NCI-H82 treated with DMSO at 0.1 percent for 48 hours (cell line): ENCODE results near the gene HSP90AA1.
"Not testable (repeated sequence)": the region's sequence is repeated elsewhere in the genome, so short reads cannot be mapped to it uniquely, and the experiment has no call there.

Experiments used
- DNase-seq: peaks from one replicate; lab custom pipeline; 2025; ENCODE audit not compliant: unreplicated experiment; lab: John Stamatoyannopoulos, UW

Gene HSP90AA1

DNA sequence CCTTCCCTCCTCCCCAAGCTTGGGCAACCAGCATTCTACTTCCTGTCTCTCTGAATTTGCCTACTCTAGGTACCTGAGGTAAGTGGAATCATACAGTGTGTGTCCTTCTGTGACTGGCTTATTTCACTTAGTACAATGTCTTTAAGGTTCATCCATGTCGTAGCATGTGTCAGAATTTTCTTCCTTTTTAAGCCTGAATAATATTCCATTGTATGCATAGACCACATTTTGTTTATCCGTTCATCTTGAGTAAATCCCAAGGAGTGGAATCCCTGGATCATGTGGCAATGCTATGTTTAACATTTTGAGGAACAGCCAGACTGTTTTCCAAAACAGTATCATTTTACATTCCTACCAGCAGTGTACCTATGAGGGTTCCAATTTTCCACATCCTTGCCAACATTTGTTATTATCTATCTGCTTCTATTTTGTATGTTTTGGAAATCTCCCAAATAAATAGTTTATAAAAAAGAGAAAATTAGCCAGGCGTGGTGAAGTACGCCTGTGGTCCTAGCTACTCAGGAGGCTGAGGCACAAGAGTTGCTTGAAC, 12.4 kb downstream of the HSP90AA1 start:
- no peak for DNase-seq

DNA sequence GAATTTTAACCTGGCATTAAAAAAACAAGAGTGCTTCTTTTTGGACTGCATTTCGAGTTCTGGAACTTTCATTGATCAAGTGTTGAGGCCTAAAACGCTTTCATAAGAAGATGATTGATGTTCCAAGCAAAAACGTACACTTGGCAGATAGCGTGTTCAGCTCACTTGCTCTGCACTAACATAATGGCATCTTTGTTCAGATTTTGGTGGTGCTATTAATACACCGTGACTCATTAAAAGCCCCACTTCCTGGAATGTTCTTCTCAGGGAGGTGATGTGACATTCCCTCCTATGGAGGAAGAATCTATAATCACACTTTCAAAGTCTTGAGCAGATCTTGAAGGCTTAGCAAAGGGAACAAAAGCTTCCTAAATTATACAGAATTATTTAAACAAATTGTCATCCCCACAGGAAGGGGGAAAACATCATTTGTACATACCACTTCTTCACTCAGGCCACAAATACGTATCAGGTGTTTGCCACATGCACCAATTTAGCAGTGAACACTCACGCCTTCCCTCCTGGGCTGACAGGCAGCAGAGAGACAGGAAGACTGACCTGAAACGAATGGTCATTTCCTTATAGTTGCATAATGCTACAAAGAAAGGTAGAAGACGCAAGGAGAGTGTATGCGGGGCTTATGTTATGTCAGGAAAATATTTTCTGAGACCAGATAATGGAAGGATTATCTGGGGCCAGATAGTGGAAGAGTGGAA, 15.4 kb downstream of the HSP90AA1 start:
- DNase-seq = no peak

DNA sequence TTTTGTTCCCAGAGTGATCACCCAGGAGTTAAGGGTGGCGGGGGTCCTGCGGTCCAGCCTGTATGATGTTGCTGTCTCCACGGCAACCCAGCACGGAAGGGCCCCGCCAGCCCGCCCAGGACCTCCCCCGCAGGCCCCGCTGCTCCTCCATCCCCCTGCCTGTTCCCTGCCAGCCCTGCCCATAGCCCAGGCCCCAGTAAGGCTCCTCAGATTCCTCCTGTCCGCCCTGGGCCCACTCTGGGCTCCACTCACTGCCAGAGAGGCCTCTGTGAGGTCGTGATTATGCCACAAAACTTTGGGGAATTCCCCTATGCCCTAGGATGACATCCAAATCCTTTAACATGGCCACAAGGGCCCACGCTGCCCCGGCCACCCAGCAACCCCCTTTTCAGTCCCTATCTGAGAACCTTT, 20.8 kb downstream of the HSP90AA1 start:
- no peak for DNase-seq

DNA sequence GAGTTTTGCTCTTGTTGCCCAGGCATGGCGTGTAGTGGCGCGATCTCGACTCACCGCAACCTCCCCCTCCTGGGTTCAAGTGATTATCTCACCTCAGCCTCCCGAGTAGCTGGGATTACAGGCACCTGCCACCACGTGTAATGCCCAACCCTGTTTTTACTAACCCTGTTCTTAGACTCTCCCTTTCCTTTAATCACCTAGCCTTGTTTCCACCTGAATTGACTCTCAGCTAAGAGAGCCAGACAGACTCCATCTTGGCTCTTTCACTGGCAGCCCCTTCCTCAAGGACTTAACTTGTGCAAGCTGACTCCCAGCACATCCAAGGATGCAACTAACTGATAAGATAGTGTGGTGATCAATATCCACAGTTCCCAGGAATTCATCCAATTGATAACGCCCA, 22.3 kb downstream of the HSP90AA1 start:
- not testable (repeated sequence) for DNase-seq

DNA sequence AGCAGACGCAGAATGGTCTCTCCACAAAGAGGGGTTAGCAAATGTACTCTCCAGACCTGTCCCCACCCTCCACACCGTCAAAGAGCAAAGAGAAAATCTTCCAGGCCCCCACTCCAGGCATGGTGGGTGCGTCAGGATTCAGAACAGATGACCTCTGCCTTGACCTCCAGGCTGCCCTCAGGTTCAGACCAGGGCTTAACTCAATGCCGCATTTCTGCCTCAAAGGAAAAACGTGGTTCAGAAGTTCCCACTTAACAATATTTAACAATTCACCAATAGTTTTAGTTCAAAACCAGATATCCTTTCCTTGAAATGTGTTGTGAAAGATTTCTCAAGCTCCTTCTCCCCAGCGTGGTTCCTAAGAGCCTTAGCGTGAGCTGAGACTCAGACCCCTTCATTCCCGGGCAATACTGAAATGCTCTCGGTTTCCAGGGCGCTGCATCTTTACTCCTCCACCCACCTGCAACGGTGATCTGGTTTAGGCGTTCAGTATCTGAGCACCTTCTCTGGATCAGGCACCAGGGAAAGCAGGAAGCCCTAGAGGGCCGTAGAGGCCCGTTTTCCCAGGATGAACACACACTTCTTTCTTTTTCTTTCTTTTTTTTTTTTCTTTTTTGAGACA, 22.9 kb downstream of the HSP90AA1 start:
- DNase-seq = no peak

DNA sequence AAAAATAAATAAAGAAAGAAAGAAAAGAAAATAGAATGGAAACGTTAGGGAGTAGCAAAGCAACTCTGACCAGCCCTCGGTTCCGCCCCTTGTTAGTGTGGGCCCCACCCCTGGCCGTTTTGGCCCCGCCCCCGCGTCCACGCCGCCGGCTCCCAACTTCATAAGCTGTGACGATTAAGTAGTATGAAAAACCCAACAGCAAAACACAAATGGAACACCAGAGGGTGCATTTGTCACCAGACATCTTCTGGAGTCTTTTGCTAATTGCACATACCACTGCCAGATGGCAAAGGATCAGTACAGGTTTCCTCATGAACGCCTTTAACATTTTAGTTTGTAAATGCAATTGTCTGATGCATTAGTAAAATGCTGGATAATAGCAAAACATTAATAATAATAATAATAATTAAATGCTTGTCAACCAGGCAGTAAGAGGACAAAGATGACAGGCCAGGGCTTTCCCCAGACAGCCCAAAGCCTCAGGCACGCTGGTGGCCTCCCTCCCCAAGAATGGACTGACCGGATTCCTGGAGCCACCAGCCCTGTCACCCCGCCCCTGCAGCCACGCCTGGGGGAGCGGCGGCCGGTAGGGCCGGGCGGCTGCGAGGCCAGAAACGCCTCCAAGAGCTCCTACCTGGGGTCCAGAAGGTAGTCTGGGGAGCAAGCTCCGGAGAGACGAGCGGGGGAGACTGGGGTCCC, 23.6 kb downstream of the HSP90AA1 start:
- DNase-seq = peak; percentile 58

DNA sequence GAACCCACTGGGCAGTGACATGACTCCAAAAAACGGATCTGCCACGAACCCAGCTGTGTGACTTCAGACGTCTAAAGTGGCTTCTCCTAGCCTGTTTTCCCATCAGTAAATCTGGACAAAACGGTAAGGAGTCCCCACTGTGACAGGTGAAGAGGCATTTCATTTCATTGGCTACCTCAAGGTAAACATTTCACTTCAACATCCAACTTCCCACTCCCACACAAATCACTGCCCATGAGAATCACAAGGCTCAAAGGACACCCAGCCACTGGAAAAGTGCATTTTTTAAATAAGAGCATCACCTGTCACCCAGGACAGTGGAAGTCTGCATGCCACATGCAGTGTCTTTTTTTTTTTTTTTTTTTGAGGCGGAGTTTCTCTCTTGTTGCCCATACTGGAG, 27.9 kb downstream of the HSP90AA1 start:
- DNase-seq = no peak

DNA sequence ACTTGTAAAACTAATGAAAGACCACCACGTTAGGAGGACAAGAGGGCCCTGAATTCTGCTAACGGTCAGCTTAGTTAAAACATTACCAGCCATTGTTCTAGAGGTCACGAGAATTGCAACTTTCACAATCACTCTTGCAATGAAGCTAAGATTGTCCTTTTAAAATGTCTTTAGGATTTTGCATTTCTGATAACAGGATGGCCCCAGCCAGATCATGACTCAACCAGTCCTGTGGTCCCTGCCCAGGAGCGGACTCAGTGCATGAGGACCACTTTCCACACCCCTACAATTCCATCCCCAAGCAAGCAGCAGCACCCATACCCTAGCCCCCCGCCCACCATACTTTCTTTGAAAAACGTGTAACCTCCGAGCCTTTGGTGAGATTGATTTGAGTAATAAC, 28.7 kb downstream of the HSP90AA1 start:
- DNase-seq = no peak

DNA sequence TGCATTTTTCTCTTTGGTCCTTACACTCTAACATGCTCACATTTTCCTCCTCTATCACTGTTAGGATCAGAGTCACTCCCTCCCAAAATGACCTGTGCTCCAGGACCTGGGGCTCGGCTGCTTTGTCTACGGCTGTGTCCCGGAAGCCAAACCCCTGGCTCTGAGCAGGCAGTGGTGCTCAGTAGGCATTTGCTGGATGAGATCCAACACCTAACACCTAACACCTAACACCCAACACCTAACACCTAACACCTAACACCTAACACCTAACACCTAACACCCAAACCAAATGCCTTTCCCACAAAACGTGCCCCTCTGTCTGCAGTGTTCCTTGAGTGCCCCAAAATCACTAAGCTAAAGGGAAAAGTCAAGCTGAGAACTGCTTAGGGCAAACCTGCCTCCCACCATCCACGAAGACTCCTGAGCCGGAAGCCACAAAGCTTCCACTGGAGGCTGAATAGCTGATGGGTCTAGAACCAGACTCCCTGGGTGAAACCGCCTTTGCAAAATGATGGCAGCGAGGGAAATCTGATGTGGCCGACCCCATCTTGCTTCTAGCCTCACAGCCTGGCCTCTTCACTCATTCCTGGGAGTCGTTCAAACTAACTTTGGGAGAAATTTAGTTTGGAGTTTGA, 29.2 kb downstream of the HSP90AA1 start:
- no peak for DNase-seq

DNA sequence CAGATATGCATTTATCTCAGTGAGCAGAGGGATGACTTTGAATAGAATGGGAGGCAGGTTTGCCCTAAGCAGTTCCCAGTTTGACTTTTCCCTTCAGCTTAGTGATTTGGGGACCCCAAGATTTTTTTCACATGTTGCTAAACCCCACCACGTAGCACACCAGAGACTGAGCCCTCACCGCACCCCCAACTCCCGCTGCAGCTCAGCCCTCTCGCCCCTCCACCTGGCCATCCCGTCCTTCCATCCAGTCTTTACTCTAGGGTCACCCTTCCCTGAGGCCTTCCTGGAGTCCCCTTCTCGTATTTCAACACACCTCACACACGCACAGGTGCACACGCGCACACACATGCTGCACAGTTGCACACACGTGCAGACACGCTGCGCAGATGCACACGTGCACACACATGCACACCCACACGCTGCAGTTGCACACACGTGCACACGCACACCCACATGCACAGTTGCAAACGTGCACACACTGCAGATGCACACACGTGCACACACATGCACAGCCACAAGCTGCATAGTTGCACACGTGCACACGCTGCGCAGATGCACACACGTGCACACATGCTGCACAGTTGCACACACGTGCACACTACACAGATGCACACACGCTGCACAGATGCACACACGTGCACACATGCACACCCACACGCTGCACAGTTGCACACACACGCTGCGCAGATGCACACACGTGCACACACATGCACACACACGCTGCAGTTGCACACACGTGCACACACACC, 30.0 kb downstream of the HSP90AA1 start:
- no peak for DNase-seq

DNA sequence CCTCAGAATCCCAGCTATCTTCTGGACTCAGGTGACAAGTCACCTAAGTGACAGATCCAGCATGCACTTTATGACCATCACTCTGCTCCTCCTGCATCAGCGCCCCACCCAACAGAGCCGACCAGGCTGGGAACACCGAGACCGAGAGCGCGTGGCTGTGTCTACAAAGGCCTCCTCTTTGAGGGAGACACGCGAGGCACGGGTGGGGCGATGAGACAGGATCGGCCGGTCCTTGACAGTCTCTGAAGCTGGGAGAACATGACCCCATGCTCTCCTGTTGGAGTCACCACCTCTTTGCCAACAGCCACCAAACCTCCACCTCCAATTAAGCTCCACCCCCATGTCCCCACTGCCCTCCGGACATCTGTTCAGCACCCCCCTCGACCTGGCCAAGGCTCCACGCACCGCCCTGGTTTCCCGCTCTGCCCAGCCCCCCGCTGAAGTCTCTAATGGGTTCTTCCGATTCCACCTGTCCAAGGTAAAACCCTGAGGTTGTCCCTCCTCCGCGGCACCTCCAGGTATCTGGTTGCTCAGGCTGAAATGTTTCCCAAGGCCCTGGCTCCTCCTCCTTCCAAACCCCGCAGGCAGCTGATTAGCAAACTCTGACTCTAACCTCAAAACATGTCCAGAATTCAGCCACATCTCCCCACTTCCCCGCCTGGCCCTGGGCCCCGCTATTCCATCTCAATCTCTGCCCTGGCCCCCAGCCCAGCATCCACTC, 31.5 kb downstream of the HSP90AA1 start:
- DNase-seq = no peak

DNA sequence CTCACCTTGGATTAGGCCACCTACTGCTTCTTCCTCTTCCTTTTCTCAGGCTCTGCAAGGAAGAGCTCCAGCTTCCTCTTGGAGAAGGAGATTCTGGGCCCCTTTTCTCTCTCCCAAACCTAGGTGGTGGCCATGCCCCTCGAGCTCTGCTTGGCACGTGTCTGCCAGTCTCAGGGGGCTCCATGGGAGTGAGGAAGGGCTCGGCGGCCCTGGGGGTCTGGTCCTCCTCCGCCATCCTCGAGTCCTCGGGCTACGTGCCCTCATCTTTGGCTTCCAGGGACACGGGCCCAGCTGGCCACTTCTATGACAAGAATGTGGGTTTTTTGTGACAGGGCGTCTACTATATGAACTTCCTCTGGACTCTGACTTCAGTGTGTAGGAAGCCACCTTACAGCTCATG, 34.3 kb downstream of the HSP90AA1 start:
- DNase-seq = no peak

DNA sequence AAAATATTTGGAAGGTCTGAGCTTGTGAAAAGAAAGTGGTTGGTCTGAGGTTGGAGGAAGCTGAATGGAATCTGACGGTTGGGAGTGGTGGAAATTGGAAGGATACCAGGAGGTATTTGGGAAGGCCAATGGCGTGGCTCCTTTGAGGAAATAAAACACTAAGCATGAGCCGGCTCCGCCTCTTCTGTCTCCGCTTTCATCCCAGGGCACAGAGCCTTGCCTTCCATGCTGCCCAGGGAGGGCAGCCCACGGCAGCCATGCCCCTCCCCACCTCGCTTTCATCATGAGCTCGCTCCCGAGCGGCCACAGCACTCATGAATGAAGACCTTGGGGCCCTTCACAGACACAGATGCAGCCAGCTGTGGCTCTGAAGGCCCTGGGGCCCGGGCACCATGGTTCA, 36.2 kb downstream of the HSP90AA1 start:
- DNase-seq = no peak

DNA sequence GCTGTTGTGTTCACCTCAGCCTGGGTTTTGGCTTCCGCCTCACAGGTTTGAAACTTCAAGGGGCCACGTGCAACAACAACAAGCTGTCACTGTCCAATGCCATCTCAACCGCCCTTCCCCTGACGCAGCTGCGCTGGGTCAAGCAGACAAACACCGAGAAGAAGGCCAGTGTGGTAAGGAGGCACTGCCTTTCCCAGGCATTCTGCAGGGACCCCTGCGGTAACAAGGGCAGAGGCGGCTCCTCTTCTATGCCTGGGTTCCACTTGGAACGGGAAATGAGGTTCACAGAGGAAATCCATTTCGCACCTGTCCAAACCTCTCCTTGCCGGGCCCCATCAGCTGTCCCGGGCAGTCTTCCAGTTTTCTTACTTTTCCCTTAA, 36.8 kb downstream of the HSP90AA1 start:
- no peak for DNase-seq

DNA sequence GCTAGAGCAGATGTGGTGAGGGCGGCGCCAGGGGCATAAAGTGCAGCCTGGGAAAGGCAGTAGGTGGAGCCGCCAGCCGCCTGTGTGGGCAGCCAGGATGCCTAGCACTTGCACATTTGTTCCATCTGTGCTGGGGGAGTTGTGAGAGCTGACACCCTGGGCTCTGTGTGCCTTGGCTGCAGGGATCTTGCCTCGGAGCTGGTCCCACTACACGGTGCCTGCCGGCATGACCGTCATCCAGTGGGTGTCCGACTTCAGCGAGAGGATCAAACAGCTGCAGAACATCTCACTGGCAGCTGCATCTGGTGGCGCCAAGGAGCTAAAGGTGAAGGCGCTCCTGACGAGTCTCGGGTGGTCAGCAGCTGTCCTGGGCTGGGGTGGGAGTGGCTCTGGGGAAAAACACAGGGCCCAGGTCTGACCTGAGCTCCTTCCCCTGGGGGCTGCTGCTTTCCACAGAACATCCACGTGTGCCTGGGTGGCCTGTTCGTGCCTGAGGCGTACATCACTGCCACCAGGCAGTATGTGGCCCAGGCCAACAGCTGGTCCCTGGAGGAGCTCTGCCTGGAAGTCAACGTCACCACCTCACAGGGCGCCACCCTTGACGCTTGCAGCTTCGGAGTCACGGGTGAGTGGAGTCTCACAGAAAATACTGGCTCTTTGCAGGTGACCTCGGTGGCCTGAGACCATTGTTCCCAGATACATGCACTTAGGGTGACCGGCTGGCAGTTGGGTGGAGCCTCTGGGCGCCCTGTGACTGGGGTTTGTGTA, 37.4 kb downstream of the HSP90AA1 start:
- DNase-seq = no peak

DNA sequence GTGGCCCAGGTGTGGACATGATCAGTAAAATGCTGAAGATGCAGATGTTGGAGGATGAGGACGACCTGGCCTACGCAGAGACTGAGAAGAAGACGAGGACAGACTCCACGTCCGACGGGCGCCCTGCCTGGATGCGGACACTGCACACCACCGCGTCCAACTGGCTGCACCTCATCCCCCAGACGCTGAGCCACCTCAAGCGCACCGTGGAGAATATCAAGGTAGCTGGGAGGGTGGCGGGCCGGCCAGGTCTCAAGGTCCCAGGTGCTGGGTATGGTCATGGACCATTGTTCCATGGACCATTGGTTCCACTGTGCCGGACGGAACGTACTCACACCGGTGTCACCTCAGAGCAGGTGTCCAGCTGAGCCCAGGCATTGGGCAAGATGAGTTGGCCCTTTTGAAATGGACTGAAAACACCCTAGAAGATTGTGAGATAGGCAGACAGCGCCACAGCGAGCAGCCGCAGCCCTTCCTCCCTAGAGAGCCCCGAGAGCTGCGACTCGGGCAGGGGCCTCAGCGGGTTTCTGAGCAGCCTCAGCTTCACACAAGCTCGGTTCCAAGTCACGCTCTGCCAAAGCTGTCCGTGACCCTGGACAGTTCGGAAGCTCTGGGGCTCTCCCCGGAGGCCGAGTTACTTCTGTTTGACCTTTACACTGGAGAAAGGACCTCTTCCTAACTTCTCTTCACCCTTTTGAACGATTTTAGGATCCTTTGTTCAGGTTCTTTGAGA, 38.9 kb downstream of the HSP90AA1 start:
- no peak for DNase-seq

DNA sequence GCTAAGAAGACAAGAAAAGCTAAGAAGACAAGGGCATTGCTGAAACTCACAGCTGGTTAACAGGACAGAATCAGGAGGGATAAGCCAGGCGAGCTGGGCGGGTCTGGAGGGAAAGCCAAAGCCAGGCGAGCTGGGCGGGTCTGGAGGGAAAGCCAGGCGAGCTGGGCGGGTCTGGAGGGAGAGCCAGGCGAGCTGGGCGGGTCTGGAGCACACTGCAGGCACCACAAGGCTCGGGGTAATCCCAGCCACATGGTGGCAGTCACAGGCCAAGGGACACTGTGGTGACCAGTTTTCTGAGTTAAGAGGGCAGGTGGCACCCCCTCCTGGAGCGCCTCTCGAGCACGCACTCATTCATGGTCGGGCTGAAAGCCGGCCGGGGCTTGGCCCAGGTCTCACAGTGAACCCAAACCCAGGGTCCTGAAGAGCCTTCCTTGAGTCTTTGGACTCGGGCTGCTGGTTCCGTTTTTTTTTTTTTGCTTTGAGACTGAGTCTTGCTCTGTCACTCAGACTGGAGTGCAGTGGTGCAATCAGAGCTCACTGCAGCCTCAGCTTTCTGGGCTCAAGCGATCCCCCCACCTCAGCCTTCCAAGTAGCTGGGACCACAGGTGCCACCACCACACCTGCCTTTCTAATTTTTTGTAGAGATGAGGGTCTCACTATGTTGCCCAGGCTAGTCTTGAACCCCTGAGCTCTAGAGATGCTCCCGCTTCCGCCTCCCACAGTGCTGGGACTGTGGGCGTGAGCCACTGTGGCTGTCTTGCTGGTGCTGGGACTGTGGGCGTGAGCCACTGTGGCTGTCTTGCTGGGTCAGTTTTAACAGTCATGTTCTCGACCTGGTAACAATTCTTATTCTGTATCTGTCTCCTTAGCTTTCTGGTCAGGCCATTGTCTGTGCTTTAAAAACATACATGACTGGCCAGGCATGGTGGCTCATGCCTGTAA, 40.2 kb downstream of the HSP90AA1 start:
- peak; percentile 75 for DNase-seq

DNA sequence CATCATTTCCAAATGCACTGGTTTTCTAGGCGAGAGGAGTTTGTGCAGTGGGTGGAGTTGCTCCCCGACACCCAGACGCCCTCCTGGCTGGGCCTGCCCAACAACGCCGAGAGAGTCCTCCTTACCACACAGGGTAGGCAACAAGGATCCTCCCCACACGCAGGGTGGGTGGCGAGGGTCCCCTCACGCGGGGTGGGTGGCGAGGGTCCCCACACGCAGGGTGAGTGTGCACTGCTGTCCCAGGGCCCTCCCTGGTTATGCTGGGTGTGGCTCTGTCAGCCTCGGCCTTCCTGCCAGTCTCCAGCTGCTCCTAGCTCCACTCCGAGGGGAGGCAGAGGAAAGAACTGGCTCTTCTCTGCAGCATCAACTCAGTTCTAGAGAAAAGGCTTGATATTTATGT, 42.3 kb downstream of the HSP90AA1 start:
- DNase-seq = no peak
